B cell (primary cell): ENCODE data around the gene ANAPC4. TPM values are rescaled to one million over a fixed set of nuclear protein-coding genes. Genes with fewer than 3 reads are reported as not detected.

ENCODE experiments used
- ATAC-seq: fragments of 200-7000 bp; cut with Tn5 transposase; one replicate; pipeline ENCODE4 v1.10.0; 2021; ENCODE audit warnings: low read depth, mild to moderate bottlenecking, moderate number of reproducible peaks, moderate library complexity
- CTCF ChIA-PET: fragments of 350-600 bp; sonication (Branson Sonifier 250); formaldehyde crosslinking; loops from one replicate; lab custom pipeline; 2021; ENCODE audit warnings: antibody characterized with exemption, inconsistent platforms; lab: Charles Lee
- POLR2A ChIA-PET: fragments of 350-600 bp; sonication (Branson Sonifier 250); formaldehyde crosslinking; loops from one replicate; lab custom pipeline; 2021; ENCODE audit warnings: antibody characterized with exemption; lab: Charles Lee
- DNase-seq: peaks from one replicate; pipeline ENCODE4 v3.0.0; 2013
- H2AFZ ChIP-seq: 2 replicates; pipeline ENCODE4 v1.6.1; 2012; ENCODE audit warnings: mild to moderate bottlenecking, low read depth, low read length; ENCODE audit not compliant: insufficient read depth, poor library complexity, severe bottlenecking
- H3K27ac ChIP-seq, 2 donors: 1 replicate in 1 of 2; 2 replicates in 1 of 2; pipeline ENCODE4 v1.5.1; 2012 to 2013; ENCODE audit warnings: low read length in 2 of 2, mild to moderate bottlenecking in 2 of 2, moderate library complexity in 1 of 2
- H3K27me3 ChIP-seq, 4 experiments: fragments of 200-600 bp in 1 of 4; sonication (generic) in 1 of 4; replicated peaks in 1 of 4; 1 replicate in 2 of 4; 2 replicates in 2 of 4; pipeline versions ENCODE4 v1.6.1 to v1.7.0; 2013 to 2016; ENCODE audit warnings: low read length in 3 of 4, mild to moderate bottlenecking in 2 of 4, mixed read lengths in 1 of 4, moderate library complexity in 1 of 4; ENCODE audit not compliant: insufficient read depth in 4 of 4, control insufficient read depth in 3 of 4; ENCODE audit errors: control extremely low read depth in 1 of 4
- H3K36me3 ChIP-seq, 2 experiments: replicated peaks in 1 of 2; 1 replicate in 1 of 2; 2 replicates in 1 of 2; pipeline versions ENCODE4 v1.6.1 to v1.7.1; 2013; ENCODE audit warnings: low read length in 1 of 2; ENCODE audit not compliant: insufficient read depth in 2 of 2, control insufficient read depth in 1 of 2; ENCODE audit errors: control extremely low read depth in 1 of 2, extremely low read depth in 1 of 2
- H3K4me1 ChIP-seq, 2 donors: fragments of 200-600 bp in 1 of 2; sonication (generic) in 1 of 2; 1 replicate in 1 of 2; 2 replicates in 1 of 2; pipeline versions ENCODE4 v1.5.1 to v1.6.1; 2013 to 2017; ENCODE audit warnings: low read length in 2 of 2; ENCODE audit not compliant: control insufficient read depth in 2 of 2, insufficient read depth in 2 of 2
- H3K4me2 ChIP-seq: replicated peaks from 2 replicates; pipeline ENCODE3; 2012; ENCODE audit warnings: mild to moderate bottlenecking, low read depth, low read length; ENCODE audit not compliant: poor library complexity, severe bottlenecking
- H3K4me3 ChIP-seq, 5 experiments: fragments of 200-600 bp in 1 of 5; sonication (generic) in 1 of 5; 1 replicate in 3 of 5; 2 replicates in 2 of 5; pipeline versions ENCODE4 v1.5.1 to v1.7.0; 2011 to 2016; ENCODE audit warnings: low read length in 4 of 5, mild to moderate bottlenecking in 4 of 5, low read depth in 2 of 5, control low read depth in 1 of 5, moderate library complexity in 1 of 5; ENCODE audit not compliant: insufficient read depth in 1 of 5; ENCODE audit errors: control extremely low read depth in 1 of 5, extremely low read depth in 1 of 5
- H3K79me2 ChIP-seq: fragments of 200-600 bp; sonication (generic); one replicate; pipeline ENCODE4 v1.6.0; 2016; ENCODE audit warnings: low read length; ENCODE audit not compliant: control insufficient read depth, insufficient read depth
- H3K9ac ChIP-seq: fragments of 200-600 bp; sonication (generic); 2 replicates; pipeline ENCODE4 v1.6.1; 2017; ENCODE audit warnings: mild to moderate bottlenecking, low read length, moderate library complexity
- H3K9me3 ChIP-seq, 3 donors: one replicate each; pipeline versions ENCODE4 v1.6.1 to v1.7.1; 2013; ENCODE audit warnings: low read length in 2 of 3; ENCODE audit not compliant: control insufficient read depth in 2 of 3, insufficient read depth in 1 of 3; ENCODE audit errors: control extremely low read depth in 1 of 3
- H4K20me1 ChIP-seq: 2 replicates; pipeline ENCODE4 v1.6.0; 2012; ENCODE audit warnings: mild to moderate bottlenecking, low read length; ENCODE audit not compliant: insufficient read depth, control insufficient read depth, poor library complexity, severe bottlenecking
- H3K27ac Mint-ChIP-seq: one replicate; pipeline ENCODE4 v1.8.0; 2021; ENCODE audit warnings: mixed read lengths
- H3K27me3 Mint-ChIP-seq: one replicate; pipeline ENCODE4 v1.8.0; 2021; ENCODE audit warnings: mixed read lengths
- H3K4me1 Mint-ChIP-seq: one replicate; pipeline ENCODE4 v1.8.0; 2021; ENCODE audit warnings: mixed read lengths
- H3K4me3 Mint-ChIP-seq: one replicate; pipeline ENCODE4 v1.8.0; 2021; ENCODE audit warnings: mixed read lengths
- H3K9me3 Mint-ChIP-seq: one replicate; pipeline ENCODE4 v1.8.0; 2022; ENCODE audit warnings: mixed read lengths; ENCODE audit not compliant: insufficient read depth
- CTCF ChIP-seq: fragments of 200-600 bp; IDR thresholded peaks from one replicate; pipeline ENCODE4 v1.8.0; 2022; ENCODE audit warnings: antibody characterized with exemption, mild to moderate bottlenecking
- EZH2 ChIP-seq: IDR thresholded peaks from 2 replicates; pipeline ENCODE4 v1.6.1; 2012; ENCODE audit warnings: borderline replicate concordance, low read depth, mild to moderate bottlenecking, moderate library complexity, low read length; ENCODE audit not compliant: insufficient read depth, poor library complexity, severe bottlenecking
- WGBS: methylation state at CpG from one replicate; pipeline ENCODE4 v1.1.5; 2013; ENCODE audit warnings: missing lambda C conversion rate; ENCODE audit not compliant: insufficient coverage; 5-methylcytosine and 5-hydroxymethylcytosine counted together
- intact Hi-C: fragments of 100-400 bp; cut with micrococcal nuclease; formaldehyde crosslinking; loops from one replicate; pipeline ENCODE4 v1.10.0; 2022
- polyA plus RNA-seq: library from polyadenylated mRNA; depleted of rRNA; stranded (reverse); fragments of >200 nt; gene quantifications from 2 replicates; pipeline ENCODE4 v1.2.3, GENCODE V29; 2012
- total RNA-seq, 2 donors: library from RNA; stranded (reverse); fragments of 120-200 nt in 1 of 2; gene quantifications; 1 replicate in 1 of 2; 2 replicates in 1 of 2; pipeline versions ENCODE4 v1.2.3 to v1.2.4, GENCODE V29; 2013 to 2022

ANAPC4 gene
- total and polyA plus RNA-seq, 2 donors (not counting 1 experiment from before 2014, with no cell fraction given) = 18.4 to 52.6 TPM

GRCh38 chr4:25346913-25347312 is 30.1 kb upstream of the ANAPC4 start:
- Histone ChIP-seq H3K27ac (no peak overlapping the region), H3K79me2 (no peaks in the 10 kb centered on the region), H3K9me3 (no peaks in the 10 kb centered on the region), H4K20me1 (no peaks in the 10 kb centered on the region), H3K4me3 (no peak overlapping the region), H3K4me2 (no peak overlapping the region), H3K4me1 (peaks cover 0 to 4% of the 10 kb centered on the region in 2 donors), H3K27me3 (no peaks in the 10 kb centered on the region), H2AFZ (no peak overlapping the region), H3K9ac (no peak overlapping the region), H3K36me3 (peaks cover 0 to 2% of the 10 kb centered on the region in 2 experiments)
- Mint-ChIP-seq H3K4me1 (peaks cover 5% of the 10 kb centered on the region), H3K4me3 (no peak overlapping the region), H3K9me3 (peaks cover 2% of the 10 kb centered on the region), H3K27ac (no peak overlapping the region), H3K27me3 (no peaks in the 10 kb centered on the region)
- TF ChIP-seq EZH2 (no peak), CTCF (no peak)
- intact Hi-C loops = no loop called here
- POLR2A ChIA-PET = no interaction called here
- WGBS = 84% methylated on average over 1 of the region's 3 CpGs
- ATAC-seq (peak; percentile 24), DNase-seq (peak; percentile 23)
- CTCF ChIA-PET = interaction anchor here (1.2 kb wide), 1 partner anchor 34 kb away, joined by 4 read pairs; the partner anchor contains the start of gene ZCCHC4

GRCh38 chr4:25347473-25347872 is 29.6 kb upstream of the ANAPC4 start:
- no peak overlapping the region for H2AFZ ChIP-seq
- no peak overlapping the region for H3K9ac ChIP-seq
- H3K4me2 ChIP-seq = no peak overlapping the region
- ATAC-seq (no peak), DNase-seq (no peak)
- H3K4me3 ChIP-seq = no peak overlapping the region
- intact Hi-C loops = no loop called here
- Mint-ChIP-seq H3K4me1 (peaks cover 5% of the 10 kb centered on the region), H3K27ac (no peak overlapping the region), H3K27me3 (no peaks in the 10 kb centered on the region), H3K4me3 (no peak overlapping the region), H3K9me3 (peaks cover 2% of the 10 kb centered on the region)
- no peak overlapping the region for H3K27ac ChIP-seq
- H3K27me3 ChIP-seq = no peaks in the 10 kb centered on the region
- peaks cover 0 to 4% of the 10 kb centered on the region in 2 donors for H3K4me1 ChIP-seq
- ChIA-PET CTCF (interaction anchor here (0.7 kb wide), 1 partner anchor 19 kb away, joined by 3 read pairs; no protein-coding TSS in a partner anchor), POLR2A (no interaction called here)
- TF ChIP-seq EZH2 (no peak), CTCF (no peak)
- WGBS = 100% methylated on average over 1 of the region's 2 CpGs
- no peaks in the 10 kb centered on the region for H3K9me3 ChIP-seq
- H3K36me3 ChIP-seq = peaks cover 0 to 2% of the 10 kb centered on the region in 2 experiments
- H4K20me1 ChIP-seq = no peaks in the 10 kb centered on the region
- no peaks in the 10 kb centered on the region for H3K79me2 ChIP-seq
